ENCODE results near the gene GZMA. TPM values are rescaled to one million over a fixed set of nuclear protein-coding genes. Genes with fewer than 3 reads are reported as not detected.
"Not testable (repeated sequence)": the region's sequence is repeated elsewhere in the genome, so short reads cannot be mapped to it uniquely, and the experiment has no call there.

Gene GZMA
- total RNA-seq, 1 donor: not detected

DNA sequence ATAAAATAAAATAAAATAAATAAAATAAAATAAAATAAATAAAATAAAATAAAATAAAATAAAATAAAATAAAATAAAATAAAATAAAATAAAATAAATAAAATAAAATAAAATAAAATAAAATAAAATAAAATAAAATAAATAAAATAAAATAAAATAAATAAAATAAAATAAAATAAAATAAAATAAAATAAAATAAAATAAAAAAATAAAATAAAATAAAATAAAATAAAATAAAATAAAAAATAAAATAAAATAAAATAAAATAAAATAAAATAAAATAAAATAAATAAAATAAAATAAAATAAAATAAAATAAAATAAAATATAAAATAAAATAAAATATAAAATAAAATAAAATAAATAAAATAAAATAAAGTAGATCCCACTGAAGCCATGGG lies 3.5 kb downstream of the GZMA start:
- DNase-seq (ENCODE audit: low read depth in 2 of 3, low spot score in 2 of 3): not testable (repeated sequence)

DNA sequence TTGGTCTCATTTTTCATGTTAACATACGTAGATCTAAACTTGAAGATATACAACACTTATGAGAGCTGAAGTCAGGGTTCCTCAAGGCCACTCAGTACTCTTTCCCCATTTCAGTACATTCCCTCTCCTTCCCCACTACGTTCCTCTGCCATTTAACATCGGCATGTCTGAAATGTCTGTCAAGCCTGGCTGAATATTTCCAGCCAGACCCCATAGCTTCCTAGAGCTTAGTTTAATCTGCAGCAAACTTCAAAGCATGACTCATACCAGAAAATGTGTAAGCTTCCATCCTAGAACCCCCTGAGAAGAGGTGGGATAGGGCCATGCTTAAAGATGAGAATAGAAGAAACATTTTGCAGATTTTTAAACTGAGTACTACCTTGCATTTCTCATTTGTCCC lies 6.2 kb downstream of the GZMA start:
- DNase-seq (ENCODE audit: low read depth in 2 of 3, low spot score in 2 of 3): no peak

DNA sequence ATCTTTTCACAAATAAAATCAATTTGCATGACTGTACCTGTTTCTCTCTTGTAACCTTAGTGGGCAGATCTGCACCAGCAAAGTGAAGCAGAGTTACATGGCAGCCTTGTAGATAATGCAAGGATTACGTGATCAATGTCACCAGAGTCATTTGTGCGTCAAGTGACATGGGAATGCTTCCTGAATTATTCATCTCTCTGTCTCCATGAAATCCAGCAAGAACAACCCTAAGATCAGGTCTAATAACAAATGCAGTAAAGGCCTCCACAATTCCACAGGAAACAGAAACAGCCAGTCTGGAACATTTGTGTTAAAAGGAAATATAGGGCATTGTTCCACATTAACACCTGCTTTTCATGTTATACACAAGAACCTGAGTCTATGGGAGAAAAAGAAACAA lies 7.8 kb downstream of the GZMA start:
- no peak for DNase-seq (ENCODE audit: low read depth in 2 of 3, low spot score in 2 of 3)

DNA sequence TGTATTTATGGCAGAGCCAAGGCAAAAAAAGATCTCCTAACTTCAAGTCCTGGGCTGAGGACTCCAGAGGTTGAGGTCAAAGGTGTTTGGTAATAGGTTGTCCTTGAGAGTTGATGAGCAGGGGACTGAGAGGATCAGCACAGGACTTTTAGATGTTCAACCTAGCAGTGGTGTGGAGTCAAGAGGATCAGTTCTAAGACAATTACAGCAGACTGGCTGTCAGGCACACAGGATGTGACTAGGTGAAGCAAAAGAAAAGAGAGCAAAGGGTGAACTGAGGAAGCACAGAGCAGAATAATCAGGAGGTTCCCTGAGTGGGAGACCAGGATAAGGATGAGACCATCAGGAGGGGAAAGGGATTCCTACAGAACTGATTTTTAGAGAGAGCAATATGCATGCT lies 10.9 kb downstream of the GZMA start:
- no peak for DNase-seq (ENCODE audit: low read depth in 2 of 3, low spot score in 2 of 3)

- no peak for DNase-seq (ENCODE audit: low read depth in 2 of 3, low spot score in 2 of 3)
Measured at GRCh38 chr5:55114061-55114460, 11.6 kb downstream of the GZMA start.

DNA sequence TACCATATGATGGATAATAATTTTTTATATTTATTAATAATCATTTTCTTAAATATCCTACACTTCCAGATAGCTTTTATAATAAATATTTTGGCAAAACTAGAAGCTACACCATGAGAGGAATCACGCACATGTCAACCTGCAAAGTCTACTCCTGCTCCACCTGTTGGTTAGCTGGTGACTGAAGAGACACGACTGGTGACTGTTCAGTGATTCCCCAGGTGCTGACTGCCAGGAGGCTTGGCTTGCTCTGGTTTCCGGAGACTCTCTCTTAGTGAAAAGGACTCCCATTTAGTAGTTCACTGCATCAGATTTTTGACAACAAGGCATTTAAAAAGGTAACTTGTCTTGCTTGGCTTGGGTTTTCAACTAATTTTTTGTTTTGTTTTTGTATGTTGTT lies 20.9 kb downstream of the GZMA start:
- no peak for DNase-seq (ENCODE audit: low read depth in 2 of 3, low spot score in 2 of 3)

DNA sequence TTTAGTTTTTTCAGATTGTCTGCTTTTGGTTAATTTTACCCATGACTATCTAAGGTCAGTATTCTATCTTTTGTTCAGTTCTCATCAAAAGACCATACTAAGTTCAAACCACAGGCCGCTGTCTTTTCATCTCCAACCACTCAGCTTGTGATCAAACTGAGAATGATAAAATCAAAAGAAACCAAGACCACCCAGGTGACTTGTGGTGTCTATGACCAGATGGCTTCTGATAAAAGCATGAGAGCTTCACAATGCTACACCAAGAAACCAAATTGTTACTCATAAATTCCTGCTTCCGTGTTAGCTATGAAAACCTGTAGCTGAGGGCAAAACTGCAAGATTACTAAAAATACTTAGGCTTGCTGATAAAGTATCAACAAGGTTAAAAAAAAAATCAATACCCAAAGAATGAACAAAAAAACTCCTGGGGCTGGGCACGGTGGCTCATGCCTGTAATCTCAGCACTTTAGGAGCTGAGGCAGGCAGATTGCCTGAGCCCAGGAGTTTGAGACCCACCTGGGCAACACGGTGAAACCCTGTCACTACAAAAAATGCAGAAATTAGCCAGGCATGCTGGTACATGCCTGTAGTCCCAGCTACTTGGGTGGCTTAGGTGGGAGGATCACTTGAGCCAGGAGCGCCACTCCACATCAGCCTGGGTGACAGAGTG lies 31.7 kb downstream of the GZMA start:
- peak in 1 of 3 donors; percentile 6 for DNase-seq (ENCODE audit: low read depth in 2 of 3, low spot score in 2 of 3)

- DNase-seq (ENCODE audit: low read depth in 2 of 3, low spot score in 2 of 3): no peak
Measured at GRCh38 chr5:55136521-55136920, 34.1 kb downstream of the GZMA start.

DNA sequence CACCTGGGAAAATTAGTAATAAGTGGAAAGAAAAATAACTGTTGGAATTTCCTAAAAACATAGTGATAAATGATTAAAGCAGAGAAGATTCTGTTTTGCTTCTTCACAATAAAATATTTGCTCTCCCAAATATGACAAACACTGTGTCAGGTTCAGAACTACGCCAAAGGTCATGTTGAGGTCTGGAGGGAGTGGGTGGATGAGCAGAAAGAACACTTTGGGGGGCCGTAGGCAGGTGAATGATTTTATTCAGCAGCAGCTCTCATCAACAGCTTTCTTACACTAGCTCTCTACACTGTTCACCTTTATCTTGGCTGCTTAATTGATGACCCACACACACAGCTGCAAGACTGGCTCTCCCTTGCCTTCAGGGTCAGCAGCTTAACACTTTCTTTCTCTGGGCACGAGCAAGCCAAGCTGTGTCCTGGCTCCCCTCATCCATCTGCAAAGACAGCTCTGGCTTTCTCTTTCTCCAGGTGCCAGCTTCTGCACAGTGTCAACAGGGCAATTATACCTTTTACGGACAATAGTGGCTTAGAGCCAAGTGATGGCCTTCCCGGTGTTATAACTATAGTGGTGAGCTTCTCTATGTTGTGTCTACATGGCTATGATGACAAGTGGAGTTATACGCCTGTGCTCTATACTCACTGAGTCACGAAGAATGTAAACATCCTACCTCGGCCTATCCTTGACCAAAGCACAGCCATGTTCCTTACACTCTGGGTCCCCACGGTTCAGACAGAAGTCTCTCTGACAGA lies 38.6 kb downstream of the GZMA start:
- DNase-seq (ENCODE audit: low read depth in 2 of 3, low spot score in 2 of 3): no peak

DNA sequence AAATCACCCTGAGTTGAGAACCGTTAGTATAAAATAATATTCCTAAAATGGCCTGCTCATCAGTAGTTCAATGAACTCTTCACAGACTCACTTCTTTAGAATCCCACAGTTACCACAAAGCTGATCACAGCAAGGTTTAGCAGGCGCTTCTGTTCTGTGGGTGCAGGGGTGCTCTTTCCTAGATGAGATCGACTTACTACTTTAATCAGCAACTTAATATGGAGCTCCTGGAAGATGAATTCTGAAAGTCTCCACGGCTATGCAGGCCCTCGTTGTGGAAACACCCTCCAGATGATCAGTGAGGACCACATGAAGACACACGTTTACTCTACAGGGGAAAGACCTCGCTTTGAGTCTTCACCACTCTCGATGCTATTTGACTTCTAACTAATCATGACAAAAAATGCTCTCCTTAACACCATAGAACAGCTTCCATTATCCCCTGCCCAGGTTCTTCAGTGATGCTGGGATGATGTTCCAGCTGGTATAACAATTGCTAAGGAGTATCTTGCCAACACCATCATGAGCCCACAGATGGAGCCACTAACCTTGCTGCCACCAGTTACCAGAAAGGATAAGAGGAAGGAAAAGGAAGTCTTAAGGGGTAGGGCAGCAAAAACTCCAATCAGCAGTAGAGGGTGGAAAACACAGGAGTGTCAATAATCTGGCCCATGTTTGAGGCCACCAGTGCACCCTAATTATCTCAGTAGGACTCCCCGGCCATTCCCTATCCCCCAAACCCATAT lies 39.7 kb downstream of the GZMA start:
- no peak for DNase-seq (ENCODE audit: low read depth in 2 of 3, low spot score in 2 of 3)

- no peak for DNase-seq (ENCODE audit: low read depth in 2 of 3, low spot score in 2 of 3)
Measured at GRCh38 chr5:55143624-55144023, 41.2 kb downstream of the GZMA start.

DNA sequence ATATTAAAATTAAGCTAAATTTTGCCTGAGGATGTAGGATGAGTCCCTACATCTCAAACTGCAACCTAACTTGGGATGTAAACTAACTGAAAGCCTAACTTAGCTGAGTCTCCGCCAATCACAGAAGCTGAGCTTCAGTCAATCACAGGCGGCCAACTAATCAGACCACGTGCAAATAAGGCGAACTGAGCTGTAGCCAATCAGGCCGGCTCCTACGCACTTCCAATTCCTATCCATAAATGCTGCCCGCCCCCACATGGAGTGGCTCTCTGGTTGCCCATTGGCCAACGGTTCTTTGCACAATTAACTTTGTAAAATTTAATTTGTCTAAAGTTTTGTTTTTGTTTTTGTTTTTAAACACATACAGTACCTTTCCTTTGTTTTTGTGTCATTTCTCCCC lies 43.6 kb downstream of the GZMA start:
- no peak for DNase-seq (ENCODE audit: low read depth in 2 of 3, low spot score in 2 of 3)

DNA sequence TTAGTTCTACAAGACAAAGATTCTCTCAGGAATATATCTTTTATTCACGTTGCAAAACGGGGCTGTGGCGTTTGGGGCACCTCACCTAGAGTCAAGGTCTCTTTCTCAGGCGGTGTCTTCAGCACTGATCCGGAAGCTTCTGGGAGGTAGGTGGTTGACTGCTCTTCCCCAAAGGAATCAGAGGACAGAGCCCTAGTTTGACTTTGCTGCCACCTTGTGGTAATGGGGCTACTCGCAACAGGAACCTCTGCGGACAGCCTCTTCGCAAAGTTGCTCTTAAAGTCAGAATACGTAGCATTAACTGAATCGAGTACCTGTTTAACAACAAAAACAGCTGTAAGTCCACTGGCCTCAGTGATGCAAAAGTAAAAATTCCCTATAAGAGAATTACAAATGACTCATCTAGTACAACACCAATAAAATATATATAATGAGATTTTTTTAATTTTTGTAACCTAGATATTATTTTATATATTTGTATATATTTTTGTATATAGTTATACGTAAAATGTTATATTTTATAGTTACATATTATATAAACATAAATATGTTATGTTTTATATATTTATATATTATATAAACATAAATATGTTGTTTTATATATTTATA lies 44.2 kb downstream of the GZMA start:
- peak; percentile 61 to 89 (median 73) for DNase-seq (ENCODE audit: low read depth in 2 of 3, low spot score in 2 of 3)

DNA sequence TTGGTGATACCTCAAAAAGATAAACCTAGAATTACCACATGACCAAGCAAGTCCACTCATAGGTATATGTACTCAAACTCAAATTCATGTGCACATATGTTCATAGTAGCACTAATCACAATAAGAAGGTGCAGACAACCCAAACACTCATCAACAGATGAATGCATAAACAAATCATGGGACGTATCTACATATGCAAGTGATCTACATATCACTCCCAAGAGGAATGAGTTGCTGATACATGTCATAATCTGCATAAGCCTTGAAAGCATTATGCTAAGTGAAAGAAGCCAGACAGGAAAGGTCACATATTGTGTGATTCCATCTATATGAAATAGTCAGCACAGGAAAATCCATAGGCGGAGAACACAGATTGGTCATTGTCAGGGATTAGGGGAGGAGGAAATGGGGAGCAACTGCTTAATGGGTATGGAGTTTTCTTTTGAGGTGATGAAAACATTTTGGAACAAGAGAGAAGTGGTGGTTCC lies 46.9 kb downstream of the GZMA start:
- no peak for DNase-seq (ENCODE audit: low read depth in 2 of 3, low spot score in 2 of 3)

GRCh38 chr5:55151923-55152842 lies 49.7 kb downstream of the GZMA start:
- DNase-seq (ENCODE audit: low read depth in 2 of 3, low spot score in 2 of 3): no peak

DNA sequence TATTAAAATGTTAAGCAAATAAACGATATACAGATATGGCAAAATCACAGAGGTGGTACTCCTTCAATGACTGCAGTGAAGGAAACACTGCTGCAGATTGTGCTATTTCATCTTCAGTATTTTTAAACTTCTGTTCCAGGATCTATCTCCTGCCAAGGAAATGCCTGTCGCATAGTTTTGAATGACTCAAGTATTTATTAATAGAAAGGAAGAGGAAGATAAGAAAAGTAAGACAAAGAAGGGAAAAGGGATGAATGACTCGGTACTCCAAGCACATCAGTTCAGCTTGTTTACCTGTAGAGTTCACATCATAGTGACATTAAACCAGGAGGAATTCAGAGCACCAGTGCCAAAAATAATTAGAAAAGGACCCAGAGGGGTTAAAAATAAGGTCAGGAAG lies 52.4 kb downstream of the GZMA start:
- no peak for DNase-seq (ENCODE audit: low read depth in 2 of 3, low spot score in 2 of 3)
